ENCODE data around the gene SLC2A10. TPM values are rescaled to one million over a fixed set of nuclear protein-coding genes. Genes with fewer than 3 reads are reported as not detected.

The SLC2A10 gene
- total and polyA plus RNA-seq, 7 donors = 0.40 to 1.7 (median 1.0) TPM

- 94 to 100% (median 97%) methylated on average over 1 of the region's 1 CpG for WGBS, 3 donors
- ATAC-seq = no peak
These were observed 12.0 kb downstream of the SLC2A10 start for GRCh38 chr20:46721476-46721875.

GRCh38 chr20:46722450-46722849, 13.0 kb downstream of the SLC2A10 start:
- WGBS, 3 donors = 97 to 100% (median 98%) methylated on average over 2 of the region's 2 CpGs
- peaks cover 9% of the 10 kb centered on the region for H3K9me3 ChIP-seq
- H3K36me3 ChIP-seq (ENCODE audit: insufficient read depth in 1 of 2, low read depth in 1 of 2) = no peaks in the 10 kb centered on the region
- H3K27me3 ChIP-seq (ENCODE audit: insufficient read depth in 3 of 3, low read length in 2 of 3) = no peaks in the 10 kb centered on the region
- ATAC-seq (no peak), DNase-seq (no peak)
- no peak for TF ChIP-seq CTCF (IDR thresholded peaks at IDR 0.05)
- H3K4me3 ChIP-seq = no peak overlapping the region
- no peaks in the 10 kb centered on the region for H3K4me1 ChIP-seq
- no peak overlapping the region for H3K27ac ChIP-seq
- intact Hi-C loops (cut with DNase I) = no loop called here

More at GRCh38 chr20:46721476-46721875, 12.0 kb downstream of the SLC2A10 start:
- no peak for TF ChIP-seq CTCF (IDR thresholded peaks at IDR 0.05)
- intact Hi-C loops (cut with DNase I) = no loop called here
- DNase-seq = no peak
- Histone ChIP-seq H3K9me3 (peaks cover 9% of the 10 kb centered on the region), H3K4me3 (no peak overlapping the region), H3K4me1 (no peaks in the 10 kb centered on the region), H3K27me3 (ENCODE audit: insufficient read depth in 3 of 3, low read length in 2 of 3) (no peaks in the 10 kb centered on the region), H3K27ac (no peak overlapping the region), H3K36me3 (ENCODE audit: insufficient read depth in 1 of 2, low read depth in 1 of 2) (no peaks in the 10 kb centered on the region)

GRCh38 chr20:46723039-46723438, 13.6 kb downstream of the SLC2A10 start:
- WGBS, 3 donors = 88 to 98% (median 95%) methylated on average over 1 of the region's 1 CpG
- H3K4me3 ChIP-seq = no peak overlapping the region
- no peak for TF ChIP-seq CTCF (IDR thresholded peaks at IDR 0.05)

GRCh38 chr20:46724343-46724959, 15.0 kb downstream of the SLC2A10 start:
- intact Hi-C loops (cut with DNase I) = no loop called here
- Histone ChIP-seq H3K27ac (no peak overlapping the region), H3K36me3 (ENCODE audit: insufficient read depth in 1 of 2, low read depth in 1 of 2) (no peaks in the 10 kb centered on the region), H3K9me3 (peaks cover 9% of the 10 kb centered on the region), H3K4me1 (no peaks in the 10 kb centered on the region), H3K27me3 (ENCODE audit: insufficient read depth in 3 of 3, low read length in 2 of 3) (no peaks in the 10 kb centered on the region), H3K4me3 (no peak overlapping the region)
- DNase-seq (no peak), ATAC-seq (no peak)
- no peak for TF ChIP-seq CTCF (IDR thresholded peaks at IDR 0.05)
- 47 to 63% (median 59%) methylated on average over 1 of the region's 1 CpG for WGBS, 3 donors

More at GRCh38 chr20:46723039-46723438, 13.6 kb downstream of the SLC2A10 start:
- peaks cover 9% of the 10 kb centered on the region for H3K9me3 ChIP-seq
- no peak overlapping the region for H3K27ac ChIP-seq
- intact Hi-C loops (cut with DNase I) = no loop called here
- H3K27me3 ChIP-seq (ENCODE audit: insufficient read depth in 3 of 3, low read length in 2 of 3) = no peaks in the 10 kb centered on the region
- no peak for DNase-seq
- H3K36me3 ChIP-seq (ENCODE audit: insufficient read depth in 1 of 2, low read depth in 1 of 2) = no peaks in the 10 kb centered on the region
- no peaks in the 10 kb centered on the region for H3K4me1 ChIP-seq
- ATAC-seq = no peak
